K562 (cell line): ENCODE data around the gene RBSN. TPM values are rescaled to one million over a fixed set of nuclear protein-coding genes. Genes with fewer than 3 reads are reported as not detected.
A peak's percentile ranks its signal among the peaks of the same experiment; 100 is the strongest.

Source experiments
- ASH1L ChIP-seq: fragments of 450-650 bp; IDR thresholded peaks from 2 replicates; pipeline ENCODE4 v1.6.1; 2018; ENCODE audit warnings: borderline replicate concordance, mild to moderate bottlenecking, low read depth; ENCODE audit not compliant: partially characterized antibody
- ATF4 ChIP-seq: fragments of 450-650 bp; formaldehyde crosslinking; IDR thresholded peaks from 2 replicates; pipeline ENCODE4 v1.4.0; 2022; ENCODE audit warnings: mild to moderate bottlenecking, moderate library complexity
- BCLAF1 ChIP-seq, 2 experiments: fragments of 450-650 bp in 1 of 2; IDR thresholded peaks; 2 replicates each; pipeline ENCODE4 v1.6.1; 2011 to 2017; ENCODE audit warnings: low read depth in 2 of 2, antibody characterized with exemption in 1 of 2, borderline replicate concordance in 1 of 2, low read length in 1 of 2, mild to moderate bottlenecking in 1 of 2, mixed read lengths in 1 of 2; ENCODE audit not compliant: control insufficient read depth in 1 of 2
- CBX5 ChIP-seq: IDR thresholded peaks from 2 replicates; pipeline ENCODE4 v1.6.1; 2014; ENCODE audit warnings: low read depth, borderline replicate concordance
- HNRNPLL ChIP-seq: fragments of 200-400 bp; formaldehyde crosslinking; IDR thresholded peaks from 2 replicates; pipeline ENCODE4 v1.6.1; 2017; ENCODE audit warnings: low read length, low read depth, mild to moderate bottlenecking; ENCODE audit not compliant: poor library complexity, severe bottlenecking
- MTA2 ChIP-seq: fragments of 450-650 bp; IDR thresholded peaks from 2 replicates; pipeline ENCODE4 v1.6.1; 2016; ENCODE audit warnings: low read depth
- PHB2 ChIP-seq: fragments of 450-650 bp; IDR thresholded peaks from 2 replicates; pipeline ENCODE4 v1.6.1; 2017; ENCODE audit warnings: low read depth
- POLR3A ChIP-seq: IDR thresholded peaks from 2 replicates; pipeline ENCODE4 v1.6.1; 2011; ENCODE audit warnings: borderline replicate concordance, mild to moderate bottlenecking, moderate library complexity; ENCODE audit not compliant: insufficient read length, insufficient read depth; ENCODE audit errors: extremely low read depth
- RAD21 ChIP-seq, 2 experiments: fragments of 250-450 bp in 1 of 2; fragments of 450-650 bp in 1 of 2; sonication (Bioruptor Pico) in 1 of 2; formaldehyde crosslinking in 1 of 2; IDR thresholded peaks in 1 of 2; conservative IDR thresholded peaks in 1 of 2; 2 replicates each; pipeline versions ENCODE4 v1.4.0 to v1.8.0; 2020 to 2022; ENCODE audit warnings: mild to moderate bottlenecking in 2 of 2, moderate library complexity in 1 of 2
- RBBP5 ChIP-seq: fragments of 200-600 bp; sonication (generic); IDR thresholded peaks from 2 replicates; pipeline ENCODE4 v1.6.1; 2012; ENCODE audit warnings: borderline replicate concordance, mild to moderate bottlenecking, low read length, control low read depth, inconsistent platforms; ENCODE audit not compliant: insufficient read depth, poor library complexity, severe bottlenecking
- RBM14 ChIP-seq: fragments of 200-400 bp; formaldehyde crosslinking; IDR thresholded peaks from 2 replicates; pipeline ENCODE4 v1.6.1; 2018; ENCODE audit warnings: low read depth, mild to moderate bottlenecking, low read length, moderate library complexity, borderline replicate concordance; ENCODE audit not compliant: insufficient read depth
- RBM25 ChIP-seq: fragments of 200-400 bp; formaldehyde crosslinking; IDR thresholded peaks from 2 replicates; pipeline ENCODE4 v1.6.1; 2018; ENCODE audit warnings: low read length, low read depth, moderate library complexity; ENCODE audit not compliant: severe bottlenecking
- SIX5 ChIP-seq, 2 experiments: IDR thresholded peaks; 2 replicates each; pipeline ENCODE4 v1.6.1; 2011; ENCODE audit warnings: low read length in 2 of 2, borderline replicate concordance in 1 of 2, low read depth in 1 of 2, mild to moderate bottlenecking in 1 of 2, moderate library complexity in 1 of 2; ENCODE audit not compliant: insufficient read depth in 1 of 2
- SMAD1 ChIP-seq: fragments of 150-350 bp; IDR thresholded peaks from 2 replicates; pipeline ENCODE4 v1.6.1; 2014; ENCODE audit warnings: low read length, low read depth; ENCODE audit not compliant: partially characterized antibody
- ZBTB1 ChIP-seq: sonication (generic); formaldehyde crosslinking; IDR thresholded peaks from 2 replicates; pipeline ENCODE4 v1.8.1; 2023; ENCODE audit warnings: missing genetic modification reagents, low read depth, mild to moderate bottlenecking, borderline replicate concordance
- ZNF143 ChIP-seq: sonication (generic); formaldehyde crosslinking; IDR thresholded peaks from 2 replicates; pipeline ENCODE4 v1.9.0; 2022; ENCODE audit warnings: mild to moderate bottlenecking, missing genetic modification reagents
- ZNF174 ChIP-seq: fragments of 250-450 bp; sonication (Bioruptor Pico); IDR thresholded peaks from 2 replicates; pipeline ENCODE4 v1.4.0; 2020; ENCODE audit warnings: mild to moderate bottlenecking
- ZNF395 ChIP-seq: fragments of 200-800 bp; sonication (Bioruptor generic); IDR thresholded peaks from 2 replicates; pipeline ENCODE4 v1.6.1; 2017; ENCODE audit warnings: missing genetic modification characterization, missing compliant biosample characterization
- ZNF668 ChIP-seq: fragments of 250-450 bp; sonication (Bioruptor Pico); IDR thresholded peaks from 2 replicates; pipeline ENCODE4 v1.8.0; 2022; ENCODE audit warnings: mild to moderate bottlenecking, inconsistent platforms
- ZNF778 ChIP-seq: fragments of 450-650 bp; formaldehyde crosslinking; IDR thresholded peaks from 2 replicates; pipeline ENCODE4 v1.4.0; 2020; ENCODE audit warnings: mild to moderate bottlenecking, moderate library complexity
- polyA plus RNA-seq, 8 experiments: library from polyadenylated mRNA; depleted of rRNA in 4 of 8; stranded (reverse) in 5 of 8; unstranded in 3 of 8; fragments of >200 nt; fragmentation: Nextera tagmentation in 2 of 8; fragmentation: Illumina TruSeq in 1 of 8; extraction: Ambion mirVana in 2 of 8; extraction: Trizol in 1 of 8; gene quantifications; 2 replicates each; pipeline versions ENCODE4 v1.2.1 to v1.2.3, GENCODE V29; 2011 to 2014; ENCODE audit warnings: inconsistent platforms in 1 of 8, missing spikeins in 1 of 8
- total RNA-seq, 7 experiments: library from RNA; depleted of rRNA in 6 of 7; stranded (reverse); fragments of >200 nt in 6 of 7; fragmentation: Illumina TruSeq in 2 of 7; extraction: Trizol in 2 of 7; gene quantifications; 2 replicates each; pipeline versions ENCODE4 v1.2.1 to v1.2.3, GENCODE V29; 2011 to 2021; ENCODE audit warnings: low replicate concordance in 1 of 7

The RBSN gene
- total and polyA plus RNA-seq, 9 of the 15 experiments (the other 6 are each of a cell fraction or from before 2014, with no cell fraction given): 2.9 to 19.6 (median 15.0) TPM

GRCh38 chr3:15052335-15053242 lies 46.4 kb downstream of the RBSN start (continued):
- TF ChIP-seq ZNF395 (CRISPR knock-in tag) (peak; percentile 99), POLR3A (no peak), RBM14 (no peak), ASH1L (no peak), BCLAF1 (IDR thresholded peaks at IDR 0.05; ENCODE audit: borderline replicate concordance in 1 of 2, control insufficient read depth in 1 of 2, low read depth in 2 of 2, low read length in 1 of 2) (peak in 1 of 2 experiments; percentile 94; a peak in 2 of 4 replicates), ZNF668 (CRISPR knock-in tag) (peak; percentile 33; the same call in 1 of the 2 replicates), SMAD1 (peak; percentile 40), RAD21 (CRISPR knock-in tag; conservative IDR thresholded peaks at IDR 0.05 in 1 of 2, IDR thresholded peaks at IDR 0.05 in 1 of 2) (peak in 1 of 2 experiments; percentile 30; a peak in 2 of 4 replicates), ZNF778 (CRISPR knock-in tag) (no peak), PHB2 (peak; percentile 95), RBBP5 (peak; percentile 70), ATF4 (CRISPR knock-in tag) (peak; percentile 76), SIX5 (IDR thresholded peaks at IDR 0.05; ENCODE audit: borderline replicate concordance in 1 of 2, insufficient read depth in 1 of 2, low read depth in 1 of 2, low read length in 2 of 2) (no peak), CBX5 (no peak; the same call in 1 of the 2 replicates), ZBTB1 (peak; percentile 94; the same call in 1 of the 2 replicates), MTA2 (peak; percentile 98), ZNF174 (CRISPR knock-in tag) (no peak), ZNF143 (0 out of 2 replicates have a peak, but pooled peaks have one; percentile 33), RBM25 (no peak), HNRNPLL (no peak)
